K562 (cell line): ENCODE data around the gene TXNRD2. TPM values are rescaled to one million over a fixed set of nuclear protein-coding genes. Genes with fewer than 3 reads are reported as not detected.

Experiments
- CBX3 ChIP-seq, 2 experiments: IDR thresholded peaks; 1 replicate in 1 of 2; 2 replicates in 1 of 2; pipeline ENCODE4 v1.6.1; 2012; ENCODE audit warnings: inconsistent platforms in 2 of 2, low read length in 2 of 2, borderline replicate concordance in 1 of 2, control low read depth in 1 of 2
- CHD2 ChIP-seq: IDR thresholded peaks from 2 replicates; pipeline ENCODE4 v1.6.1; 2011; ENCODE audit warnings: low read depth, low read length
- CREB1 ChIP-seq, 2 experiments: sonication (generic) in 1 of 2; formaldehyde crosslinking in 1 of 2; IDR thresholded peaks; 2 replicates each; pipeline versions ENCODE4 v1.6.1 to v1.8.0; 2012 to 2022; ENCODE audit warnings: inconsistent platforms in 1 of 2, mild to moderate bottlenecking in 1 of 2, missing genetic modification reagents in 1 of 2, moderate library complexity in 1 of 2
- GABPB2 ChIP-seq: fragments of 250-450 bp; sonication (Bioruptor Pico); conservative IDR thresholded peaks from 2 replicates; pipeline ENCODE4 v1.5.1; 2021; ENCODE audit warnings: mild to moderate bottlenecking
- HNRNPL ChIP-seq: fragments of 200-400 bp; formaldehyde crosslinking; IDR thresholded peaks from 2 replicates; pipeline ENCODE4 v1.6.1; 2017; ENCODE audit warnings: low read depth, mild to moderate bottlenecking, low read length
- KDM2B ChIP-seq: fragments of 250-450 bp; sonication (Bioruptor Pico); IDR thresholded peaks from 2 replicates; pipeline ENCODE4 v1.8.0; 2021; ENCODE audit warnings: mild to moderate bottlenecking, moderate library complexity
- KDM4B ChIP-seq, 2 experiments: fragments of 450-650 bp in 1 of 2; sonication (generic) in 1 of 2; IDR thresholded peaks; 2 replicates each; pipeline ENCODE4 v1.6.1; 2016 to 2017; ENCODE audit warnings: borderline replicate concordance in 2 of 2, antibody characterized with exemption in 1 of 2, low read depth in 1 of 2, mild to moderate bottlenecking in 1 of 2
- KDM5B ChIP-seq: fragments of 200-600 bp; sonication (generic); IDR thresholded peaks from 2 replicates; pipeline ENCODE4 v1.6.1; 2012; ENCODE audit warnings: low read depth, mild to moderate bottlenecking, moderate library complexity, low read length, control low read depth, inconsistent platforms; ENCODE audit not compliant: insufficient replicate concordance
- RHOXF2B ChIP-seq: fragments of 250-450 bp; sonication (Bioruptor Pico); conservative IDR thresholded peaks from 2 replicates; pipeline ENCODE4 v1.5.1; 2021
- ZKSCAN1 ChIP-seq: fragments of 150-350 bp; IDR thresholded peaks from 2 replicates; pipeline ENCODE4 v1.6.1; 2016; ENCODE audit warnings: low read depth, low read length
- ZNF165 ChIP-seq: fragments of 250-450 bp; sonication (Bioruptor Pico); IDR thresholded peaks from 2 replicates; pipeline ENCODE4 v1.4.0; 2020; ENCODE audit warnings: borderline replicate concordance
- ZNF354B ChIP-seq: fragments of 250-450 bp; sonication (Bioruptor Pico); IDR thresholded peaks from 2 replicates; pipeline ENCODE4 v1.4.0; 2020
- ZNF384 ChIP-seq: IDR thresholded peaks from 2 replicates; pipeline ENCODE4 v1.6.1; 2012; ENCODE audit warnings: low read depth, low read length, improper control_type of control experiment
- ZNF778 ChIP-seq: fragments of 450-650 bp; formaldehyde crosslinking; IDR thresholded peaks from 2 replicates; pipeline ENCODE4 v1.4.0; 2020; ENCODE audit warnings: mild to moderate bottlenecking, moderate library complexity
- polyA plus RNA-seq, 8 experiments: library from polyadenylated mRNA; depleted of rRNA in 4 of 8; stranded (reverse) in 5 of 8; unstranded in 3 of 8; fragments of >200 nt; fragmentation: Nextera tagmentation in 2 of 8; fragmentation: Illumina TruSeq in 1 of 8; extraction: Ambion mirVana in 2 of 8; extraction: Trizol in 1 of 8; gene quantifications; 2 replicates each; pipeline versions ENCODE4 v1.2.1 to v1.2.3, GENCODE V29; 2011 to 2014; ENCODE audit warnings: inconsistent platforms in 1 of 8, missing spikeins in 1 of 8
- total RNA-seq, 7 experiments: library from RNA; depleted of rRNA in 6 of 7; stranded (reverse); fragments of >200 nt in 6 of 7; fragmentation: Illumina TruSeq in 2 of 7; extraction: Trizol in 2 of 7; gene quantifications; 2 replicates each; pipeline versions ENCODE4 v1.2.1 to v1.2.3, GENCODE V29; 2011 to 2021; ENCODE audit warnings: low replicate concordance in 1 of 7
- TF ChIP-seq, protein P1 (sequence below), 3 experiments: IDR thresholded peaks in 2 of 3; conservative IDR thresholded peaks in 1 of 3; 2 replicates each; pipeline ENCODE4 v1.5.1; 2011 to 2012; ENCODE audit warnings: low read length in 3 of 3, mild to moderate bottlenecking in 3 of 3, control low read depth in 2 of 3, improper control_type of control experiment in 1 of 3, inconsistent platforms in 1 of 3, low read depth in 1 of 3, mixed read lengths in 1 of 3, moderate library complexity in 1 of 3; ENCODE audit not compliant: insufficient read depth in 2 of 3
- TF ChIP-seq, protein P2 (sequence below): IDR thresholded peaks from 2 replicates; pipeline ENCODE4 v1.6.1; 2012; ENCODE audit warnings: low read depth, low read length, improper control_type of control experiment, borderline replicate concordance
- TF ChIP-seq, protein P3 (sequence below): fragments of 450-650 bp; formaldehyde crosslinking; IDR thresholded peaks from 2 replicates; pipeline ENCODE4 v1.4.0; 2020; ENCODE audit warnings: mild to moderate bottlenecking, moderate library complexity

The TXNRD2 gene
- total and polyA plus RNA-seq, 9 of the 15 experiments (the other 6 are each of a cell fraction or from before 2014, with no cell fraction given): 3.3 to 80.2 (median 49.4) TPM

DNA sequence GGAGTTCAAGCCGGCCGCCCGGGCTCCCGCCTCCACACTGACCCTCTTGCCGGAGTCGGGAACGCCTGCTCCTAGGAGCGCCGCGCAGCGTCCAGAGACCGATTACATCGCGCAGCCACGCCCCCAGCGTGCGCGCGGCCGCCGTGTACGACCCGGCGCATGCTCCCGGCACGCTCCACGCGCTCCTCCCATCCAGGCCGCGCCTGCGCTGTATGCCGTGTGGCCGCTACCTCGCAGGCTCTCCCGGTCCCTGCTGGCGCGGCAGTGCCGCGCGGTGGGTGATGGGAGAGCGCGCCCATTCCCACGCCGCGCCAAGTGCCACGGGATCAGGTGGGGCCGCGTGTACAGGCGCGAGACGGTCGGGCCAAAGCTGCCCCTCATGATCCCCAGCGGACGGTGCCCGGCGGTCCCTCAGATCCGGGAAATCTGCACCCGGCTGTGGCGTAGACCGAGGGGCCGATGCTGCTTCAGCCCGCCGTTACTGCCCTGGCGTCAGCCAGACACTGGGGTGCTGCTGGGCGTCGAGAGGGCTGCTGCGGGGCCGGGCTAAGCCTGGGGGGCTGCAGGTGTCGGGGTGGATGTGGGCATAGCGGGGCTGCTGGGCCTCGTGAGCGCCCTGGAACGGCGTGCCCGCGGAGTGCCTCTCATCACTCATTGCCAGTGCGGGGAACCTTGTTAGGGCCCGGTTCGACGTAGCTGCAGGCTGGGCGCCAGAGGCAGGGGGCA, 86.7 kb downstream of the TXNRD2 start, which contains the start of the genes GNB1L and RTL10 (continued):
- TF ChIP-seq ZNF165 (CRISPR knock-in tag) (peak; percentile 82; the same call in 1 of the 2 replicates), CBX3 (IDR thresholded peaks at IDR 0.05; ENCODE audit: borderline replicate concordance in 1 of 2, low read length in 2 of 2) (peak in 1 of 2 experiments; percentile 20; a peak in 1 of 3 replicates), RHOXF2B (CRISPR knock-in tag) (peak; percentile 95; the same call in 1 of the 2 replicates), ZNF778 (CRISPR knock-in tag) (no peak), CHD2 (peak; percentile 82), CREB1 (IDR thresholded peaks at IDR 0.05) (no peak), CREB1 (CRISPR knock-in tag; IDR thresholded peaks at IDR 0.05) (no peak), KDM2B (CRISPR knock-in tag) (peak; percentile 15), ZKSCAN1 (peak; percentile 87; the same call in 1 of the 2 replicates), KDM4B (IDR thresholded peaks at IDR 0.05; ENCODE audit: borderline replicate concordance in 2 of 2, low read depth in 1 of 2) (no peak), ZNF384 (peak; percentile 29), ZNF354B (CRISPR knock-in tag) (no peak), GABPB2 (CRISPR knock-in tag) (peak; percentile 90), HNRNPL (peak; percentile 98), KDM5B (peak; percentile 99)
- TF ChIP-seq, protein P1, sequence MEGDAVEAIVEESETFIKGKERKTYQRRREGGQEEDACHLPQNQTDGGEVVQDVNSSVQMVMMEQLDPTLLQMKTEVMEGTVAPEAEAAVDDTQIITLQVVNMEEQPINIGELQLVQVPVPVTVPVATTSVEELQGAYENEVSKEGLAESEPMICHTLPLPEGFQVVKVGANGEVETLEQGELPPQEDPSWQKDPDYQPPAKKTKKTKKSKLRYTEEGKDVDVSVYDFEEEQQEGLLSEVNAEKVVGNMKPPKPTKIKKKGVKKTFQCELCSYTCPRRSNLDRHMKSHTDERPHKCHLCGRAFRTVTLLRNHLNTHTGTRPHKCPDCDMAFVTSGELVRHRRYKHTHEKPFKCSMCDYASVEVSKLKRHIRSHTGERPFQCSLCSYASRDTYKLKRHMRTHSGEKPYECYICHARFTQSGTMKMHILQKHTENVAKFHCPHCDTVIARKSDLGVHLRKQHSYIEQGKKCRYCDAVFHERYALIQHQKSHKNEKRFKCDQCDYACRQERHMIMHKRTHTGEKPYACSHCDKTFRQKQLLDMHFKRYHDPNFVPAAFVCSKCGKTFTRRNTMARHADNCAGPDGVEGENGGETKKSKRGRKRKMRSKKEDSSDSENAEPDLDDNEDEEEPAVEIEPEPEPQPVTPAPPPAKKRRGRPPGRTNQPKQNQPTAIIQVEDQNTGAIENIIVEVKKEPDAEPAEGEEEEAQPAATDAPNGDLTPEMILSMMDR (IDR thresholded peaks at IDR 0.05 in 2 of 3, conservative IDR thresholded peaks at IDR 0.05 in 1 of 3; ENCODE audit: insufficient read depth in 2 of 3, low read depth in 1 of 3, low read length in 3 of 3): peak; percentile 29 to 50 (median 49); a peak in 5 of 6 replicates
- TF ChIP-seq, protein P2, sequence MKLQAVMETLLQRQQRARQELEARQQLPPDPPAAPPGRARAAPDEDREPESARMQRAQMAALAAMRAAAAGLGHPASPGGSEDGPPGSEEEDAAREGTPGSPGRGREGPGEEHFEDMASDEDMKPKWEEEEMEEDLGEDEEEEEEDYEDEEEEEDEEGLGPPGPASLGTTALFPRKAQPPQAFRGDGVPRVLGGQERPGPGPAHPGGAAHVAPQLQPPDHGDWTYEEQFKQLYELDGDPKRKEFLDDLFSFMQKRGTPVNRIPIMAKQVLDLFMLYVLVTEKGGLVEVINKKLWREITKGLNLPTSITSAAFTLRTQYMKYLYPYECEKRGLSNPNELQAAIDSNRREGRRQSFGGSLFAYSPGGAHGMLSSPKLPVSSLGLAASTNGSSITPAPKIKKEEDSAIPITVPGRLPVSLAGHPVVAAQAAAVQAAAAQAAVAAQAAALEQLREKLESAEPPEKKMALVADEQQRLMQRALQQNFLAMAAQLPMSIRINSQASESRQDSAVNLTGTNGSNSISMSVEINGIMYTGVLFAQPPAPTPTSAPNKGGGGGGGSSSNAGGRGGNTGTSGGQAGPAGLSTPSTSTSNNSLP: 0 out of 2 replicates have a peak, but pooled peaks have one; percentile 50
- TF ChIP-seq, protein P3, sequence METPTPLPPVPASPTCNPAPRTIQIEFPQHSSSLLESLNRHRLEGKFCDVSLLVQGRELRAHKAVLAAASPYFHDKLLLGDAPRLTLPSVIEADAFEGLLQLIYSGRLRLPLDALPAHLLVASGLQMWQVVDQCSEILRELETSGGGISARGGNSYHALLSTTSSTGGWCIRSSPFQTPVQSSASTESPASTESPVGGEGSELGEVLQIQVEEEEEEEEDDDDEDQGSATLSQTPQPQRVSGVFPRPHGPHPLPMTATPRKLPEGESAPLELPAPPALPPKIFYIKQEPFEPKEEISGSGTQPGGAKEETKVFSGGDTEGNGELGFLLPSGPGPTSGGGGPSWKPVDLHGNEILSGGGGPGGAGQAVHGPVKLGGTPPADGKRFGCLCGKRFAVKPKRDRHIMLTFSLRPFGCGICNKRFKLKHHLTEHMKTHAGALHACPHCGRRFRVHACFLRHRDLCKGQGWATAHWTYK (CRISPR knock-in tag): peak; percentile 89
